HG03095 (cell line): Measurements from ENCODE around the gene RAB44.
"Not testable (repeated sequence)": the region's sequence is repeated elsewhere in the genome, so short reads cannot be mapped to it uniquely, and the experiment has no call there.

Experiments
- ATAC-seq: cut with Tn5 transposase; IDR thresholded peaks from one replicate; pipeline ENCODE4 v1.9.1; 2021; ENCODE audit warnings: moderate library complexity; ENCODE audit not compliant: unreplicated experiment

RAB44 gene

DNA sequence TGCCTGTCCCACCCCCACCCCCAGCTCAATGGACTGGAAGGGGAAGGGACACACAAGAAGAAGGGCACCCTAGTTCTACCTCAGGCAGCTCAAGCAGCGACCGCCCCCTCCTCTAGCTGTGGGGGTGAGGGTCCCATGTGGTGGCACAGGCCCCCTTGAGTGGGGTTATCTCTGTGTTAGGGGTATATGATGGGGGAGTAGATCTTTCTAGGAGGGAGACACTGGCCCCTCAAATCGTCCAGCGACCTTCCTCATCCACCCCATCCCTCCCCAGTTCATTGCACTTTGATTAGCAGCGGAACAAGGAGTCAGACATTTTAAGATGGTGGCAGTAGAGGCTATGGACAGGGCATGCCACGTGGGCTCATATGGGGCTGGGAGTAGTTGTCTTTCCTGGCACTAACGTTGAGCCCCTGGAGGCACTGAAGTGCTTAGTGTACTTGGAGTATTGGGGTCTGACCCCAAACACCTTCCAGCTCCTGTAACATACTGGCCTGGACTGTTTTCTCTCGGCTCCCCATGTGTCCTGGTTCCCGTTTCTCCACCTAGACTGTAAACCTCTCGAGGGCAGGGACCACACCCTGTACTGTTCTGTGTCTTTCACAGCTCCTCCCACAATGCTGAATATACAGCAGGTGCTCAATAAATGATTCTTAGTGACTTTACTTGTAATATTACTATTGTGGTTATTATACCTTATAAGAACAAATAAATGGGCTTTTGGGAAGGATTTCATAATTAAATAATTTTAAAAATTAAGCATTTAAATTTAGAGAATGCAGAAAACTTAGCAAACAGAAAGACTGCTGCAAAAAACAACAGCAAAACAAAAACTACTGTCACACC lies 10.7 kb upstream of the RAB44 start:
- no peak for ATAC-seq

DNA sequence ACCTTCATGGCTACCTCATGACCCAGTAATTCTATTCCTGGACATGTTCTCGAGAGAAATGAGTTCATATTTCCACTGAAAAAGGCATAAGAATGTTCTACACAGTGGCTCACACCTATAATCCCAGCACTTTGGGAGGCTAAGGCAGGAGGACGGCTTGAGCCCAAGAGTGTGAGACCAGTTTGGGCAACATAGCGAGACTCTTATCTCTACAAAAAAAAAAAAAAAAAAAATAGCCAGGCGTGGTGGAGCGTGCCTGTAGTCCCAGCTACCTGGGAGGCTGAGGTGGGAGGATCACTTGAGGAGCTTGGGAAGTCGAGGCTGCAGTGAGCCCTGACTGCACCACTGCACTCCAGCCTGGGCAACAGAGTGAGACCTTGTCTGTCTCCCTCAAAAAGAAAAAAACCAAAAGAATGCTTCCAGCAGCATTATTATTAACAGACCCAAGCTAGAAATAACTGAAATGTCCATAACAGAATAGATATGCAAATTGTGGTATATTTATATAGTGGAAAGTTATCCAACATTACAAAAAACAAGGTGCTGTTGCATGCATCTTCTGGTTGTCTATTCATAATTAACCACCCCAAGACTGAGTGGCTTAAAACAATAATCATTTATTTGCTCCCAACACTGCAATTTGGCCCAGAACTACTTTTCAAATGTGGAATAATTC lies 9.4 kb upstream of the RAB44 start:
- ATAC-seq, result no peak

DNA sequence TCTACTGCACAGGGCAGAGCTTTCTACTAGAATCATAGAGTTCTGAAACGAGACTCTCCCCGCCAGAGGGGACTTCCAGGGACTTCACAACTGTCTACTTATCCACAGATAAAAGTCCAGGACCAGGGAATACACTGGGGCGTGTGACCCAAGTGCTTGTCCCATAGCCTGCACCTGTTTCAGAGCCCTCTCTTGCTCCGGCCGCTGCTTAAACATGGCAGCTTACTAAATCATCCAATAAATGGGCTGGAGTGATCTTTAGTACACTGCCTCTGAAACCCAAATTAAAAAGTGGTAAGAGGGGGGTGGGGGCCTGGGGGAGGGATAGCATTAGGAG lies 8.9 kb upstream of the RAB44 start:
- ATAC-seq, result no peak

DNA sequence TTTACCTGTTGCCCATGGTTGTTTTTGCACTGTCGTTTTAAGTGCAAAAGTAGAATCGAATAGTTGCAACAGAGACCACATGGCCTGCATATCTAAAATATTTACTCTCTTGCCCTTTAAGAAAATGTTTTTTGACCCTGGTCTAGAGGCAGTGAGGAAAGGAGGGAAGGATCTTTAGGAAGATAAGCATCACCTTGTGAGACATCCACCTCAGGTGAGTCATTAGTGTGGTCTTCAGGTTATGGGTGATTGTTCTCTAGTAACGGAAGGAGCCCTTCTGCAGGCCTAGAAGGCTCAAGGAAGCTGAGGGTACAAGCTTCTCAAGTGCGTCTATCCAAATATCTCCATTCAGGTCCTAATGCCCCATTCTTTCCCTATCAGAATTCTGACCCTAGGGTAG lies 6.6 kb upstream of the RAB44 start:
- ATAC-seq, result no peak

DNA sequence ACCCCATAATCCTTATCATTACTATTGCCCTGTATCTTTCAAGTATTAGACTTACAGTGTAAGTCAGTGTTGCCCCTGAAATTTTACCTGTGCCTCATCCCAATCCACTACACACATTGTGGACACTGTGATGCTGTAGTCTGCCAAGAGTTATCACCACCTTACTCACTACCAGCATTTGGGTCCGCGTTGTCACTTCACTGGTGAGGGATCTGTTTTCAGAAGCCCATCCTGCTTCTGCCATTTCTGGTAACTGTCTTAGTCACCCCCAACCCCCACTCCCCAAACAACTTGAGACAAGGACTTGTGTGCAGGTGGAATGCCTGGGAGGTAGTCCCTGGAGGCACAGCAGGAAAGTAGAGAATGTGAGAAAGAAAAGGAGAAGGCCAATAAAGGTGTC lies 6.0 kb upstream of the RAB44 start:
- no peak for ATAC-seq

DNA sequence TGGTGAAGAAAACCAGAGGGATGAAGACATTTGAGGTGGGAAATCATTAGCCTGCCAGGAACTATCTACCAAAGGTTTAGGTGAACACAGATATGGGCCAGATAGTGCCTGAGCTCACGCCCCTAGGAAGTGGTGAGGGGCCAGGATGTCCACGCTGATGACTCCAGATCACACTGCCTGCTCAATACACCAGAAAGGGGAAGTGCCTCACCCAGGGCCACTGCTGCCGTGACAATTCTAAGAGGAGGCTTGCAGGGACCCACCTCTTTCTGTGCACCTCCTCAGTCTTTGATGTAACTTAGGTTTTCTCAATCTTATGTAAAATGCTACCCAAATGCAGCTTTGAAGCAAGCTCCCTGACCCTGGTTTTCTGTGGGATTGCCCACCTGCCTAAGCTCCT lies 5.4 kb upstream of the RAB44 start:
- peak; percentile 52 for ATAC-seq

DNA sequence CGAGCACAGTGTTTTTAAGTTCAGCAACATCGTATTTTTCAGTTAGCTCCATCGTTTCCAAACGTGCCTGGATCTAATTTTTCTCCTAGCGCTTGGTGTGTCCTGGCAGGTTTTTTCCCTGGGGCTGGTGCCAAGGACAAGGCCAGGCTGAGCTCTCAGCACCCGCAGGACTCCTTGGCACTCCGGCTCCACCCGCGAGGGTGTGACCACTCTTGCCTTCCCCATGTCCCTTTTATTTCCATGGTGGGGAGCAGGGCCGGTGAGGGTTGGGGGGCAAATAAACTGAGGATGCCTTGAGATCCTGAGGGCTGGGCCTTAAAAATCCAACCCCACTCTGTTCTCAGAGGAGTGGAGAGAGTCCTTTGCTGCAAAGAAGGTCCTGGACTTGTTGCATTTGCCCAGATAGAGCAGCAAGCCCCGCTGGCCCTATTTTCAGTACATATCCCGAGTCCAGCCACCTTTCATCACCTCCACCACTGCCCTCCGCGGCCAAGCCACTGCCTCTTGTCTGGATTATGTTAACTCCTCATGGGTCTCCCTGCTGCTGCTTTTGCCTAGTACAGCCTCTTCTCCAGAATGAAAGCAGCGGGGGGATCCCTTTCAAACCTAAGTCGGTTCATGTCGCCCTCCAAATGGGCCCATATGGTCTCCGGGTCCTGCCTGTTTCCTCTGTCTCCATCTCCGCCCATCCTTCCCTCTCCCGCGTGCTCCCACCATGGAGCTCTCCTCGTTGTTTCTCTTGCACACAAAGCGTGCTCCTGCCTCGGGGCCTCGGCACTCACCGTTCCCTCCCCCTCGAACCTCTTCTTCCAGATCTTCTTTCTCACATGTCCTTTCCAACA lies 4.5 kb upstream of the RAB44 start:
- ATAC-seq, result no peak

DNA sequence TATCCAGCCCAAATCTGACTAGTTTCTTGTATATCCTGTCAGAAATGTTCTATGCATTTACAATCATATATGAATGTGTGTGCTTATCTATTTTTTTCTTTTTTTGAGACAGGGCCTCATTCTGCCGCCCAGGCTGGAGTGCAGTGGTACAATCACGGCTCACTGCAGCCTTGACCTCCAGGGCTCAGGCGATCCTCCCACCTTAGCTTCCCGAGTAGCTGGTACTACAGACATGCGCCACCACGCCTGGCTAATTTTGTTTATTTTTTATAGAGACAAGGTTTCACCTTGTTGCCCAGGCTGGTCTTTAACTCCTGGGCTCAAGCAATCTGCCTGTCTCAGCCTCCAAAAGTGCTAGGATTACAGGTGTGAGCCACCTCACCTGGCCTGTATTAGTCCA lies 3.0 kb upstream of the RAB44 start:
- no peak for ATAC-seq

DNA sequence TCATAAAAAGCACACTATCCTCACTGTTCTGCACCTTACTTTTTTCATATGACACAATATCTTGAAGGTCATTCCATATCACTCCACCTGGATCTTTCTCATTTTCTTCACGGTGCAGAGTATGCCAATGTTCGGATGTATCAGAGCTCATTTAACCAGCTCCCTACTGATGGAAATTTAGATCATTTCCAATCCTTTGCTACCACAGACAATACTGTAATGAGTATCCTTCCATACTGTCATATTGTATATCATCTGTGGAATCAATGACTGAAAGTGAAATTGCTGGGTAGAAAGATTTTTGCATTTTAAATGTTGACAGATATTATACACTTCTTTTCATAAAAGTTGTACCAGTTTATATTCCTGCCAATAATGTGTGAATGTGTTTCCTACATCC lies 2.2 kb upstream of the RAB44 start:
- ATAC-seq, result no peak

DNA sequence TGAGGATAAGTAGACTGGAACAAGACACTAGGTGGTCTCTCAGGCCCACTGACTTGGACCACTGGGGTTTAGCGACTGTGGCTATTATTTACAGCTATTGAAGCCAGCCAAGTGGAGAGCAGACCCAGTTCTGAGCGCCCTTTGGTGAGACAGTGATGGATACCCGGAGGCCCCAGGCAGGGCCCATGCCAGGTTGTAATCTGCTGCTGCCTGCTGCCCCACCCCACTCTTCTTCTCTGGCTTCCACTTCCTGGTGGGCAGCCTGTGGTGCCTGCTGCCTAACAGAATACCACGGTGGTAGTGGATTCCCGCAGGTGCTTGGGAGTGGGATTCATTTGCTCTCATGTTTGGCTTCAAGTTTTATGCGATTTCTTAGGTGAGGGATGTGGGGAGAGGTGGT lies 570 bp downstream of the RAB44 start:
- ATAC-seq, result no peak

DNA sequence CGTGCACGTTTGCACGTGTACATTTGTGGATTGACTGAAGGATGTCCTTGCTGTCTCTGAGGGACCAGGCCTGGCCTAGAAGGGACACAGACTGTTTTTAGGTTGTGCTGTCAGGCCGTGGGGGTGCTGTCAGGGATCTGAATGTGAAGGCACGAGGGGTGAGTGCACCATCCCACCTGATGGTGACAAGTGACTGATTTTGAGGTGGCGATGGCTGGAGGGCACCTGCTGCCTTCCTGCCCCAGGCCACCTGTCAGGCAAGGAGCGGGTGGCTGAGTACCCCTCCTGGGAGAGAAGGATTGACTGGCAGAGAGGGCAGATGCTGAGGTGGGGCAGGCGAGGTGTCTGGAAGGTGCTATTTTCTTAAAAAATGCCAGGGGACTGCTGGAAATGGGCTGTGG lies 1.2 kb downstream of the RAB44 start:
- no peak for ATAC-seq

DNA sequence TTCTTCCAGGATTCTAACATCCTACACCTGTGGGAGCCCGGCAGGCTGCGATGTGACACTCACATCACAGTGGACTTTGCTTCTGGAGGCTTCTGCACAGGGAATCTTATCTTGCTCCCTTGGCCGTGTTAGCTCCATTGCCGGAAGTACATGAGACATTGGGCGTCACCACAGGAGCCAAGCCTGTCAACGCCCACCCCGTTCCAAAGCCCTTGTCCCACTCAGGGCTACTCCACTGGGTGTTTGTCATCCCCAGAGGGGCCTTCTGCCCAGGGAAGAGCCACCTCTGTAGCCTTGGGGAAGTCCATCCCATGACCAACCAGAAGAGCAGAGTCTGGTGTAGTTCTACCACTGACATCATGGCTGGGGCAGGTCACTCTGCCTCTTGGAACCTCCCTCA lies 1.7 kb downstream of the RAB44 start:
- ATAC-seq, result no peak

DNA sequence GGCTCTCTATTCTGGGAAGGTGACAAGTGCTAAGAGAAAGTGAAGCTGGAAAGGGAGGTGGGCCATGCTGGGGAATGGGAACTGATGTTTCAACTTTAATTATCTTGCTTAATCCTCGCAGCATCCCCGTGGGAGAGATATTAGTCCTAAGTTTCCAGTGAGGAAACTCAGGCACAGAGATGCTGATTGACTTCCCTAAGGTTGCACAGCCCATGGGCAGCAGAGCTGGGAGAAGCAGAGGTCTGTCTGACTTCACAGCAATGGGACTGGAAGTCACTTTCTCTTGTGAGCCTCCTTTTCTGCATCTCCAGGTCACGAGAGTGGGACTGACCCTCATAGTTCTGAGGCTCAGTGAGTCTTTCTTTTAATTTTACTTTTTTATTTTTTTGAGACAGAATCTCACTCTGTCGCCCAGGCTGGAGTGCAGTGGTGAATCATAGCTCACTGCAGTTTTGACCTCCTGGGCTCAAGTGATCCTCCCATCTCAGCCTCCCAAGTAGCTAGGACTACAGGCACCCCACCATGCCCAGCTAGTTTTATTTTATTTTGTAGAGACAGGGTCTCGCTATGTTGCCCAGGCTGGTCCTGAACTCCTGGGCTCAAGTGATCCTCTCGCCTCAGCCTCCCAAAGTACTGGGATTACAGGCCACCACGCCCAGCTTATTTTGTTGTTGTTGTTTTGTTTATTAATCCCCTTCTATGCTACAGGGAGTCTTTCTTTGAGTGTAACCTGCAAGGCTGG lies 2.6 kb downstream of the RAB44 start:
- no peak for ATAC-seq

DNA sequence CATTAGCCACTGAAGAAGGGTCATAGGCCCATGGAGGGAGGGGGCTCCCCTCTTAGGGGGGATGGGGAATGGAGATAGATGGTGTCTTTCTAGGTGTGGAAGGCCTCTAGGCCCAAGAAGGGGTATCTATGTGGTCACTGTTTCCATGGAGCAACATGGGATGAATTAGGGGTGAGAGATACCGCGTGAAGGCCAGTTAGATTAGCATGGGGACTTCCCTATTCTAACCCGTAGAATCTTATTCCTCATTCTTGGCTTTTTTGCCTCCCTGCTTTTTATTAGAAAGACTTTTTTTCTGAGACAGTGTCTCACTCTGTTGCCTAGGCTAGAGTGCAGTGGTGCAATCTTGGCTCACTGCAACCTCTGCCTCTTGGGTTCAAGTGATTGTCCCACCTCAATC lies 3.2 kb downstream of the RAB44 start:
- ATAC-seq, result no peak

DNA sequence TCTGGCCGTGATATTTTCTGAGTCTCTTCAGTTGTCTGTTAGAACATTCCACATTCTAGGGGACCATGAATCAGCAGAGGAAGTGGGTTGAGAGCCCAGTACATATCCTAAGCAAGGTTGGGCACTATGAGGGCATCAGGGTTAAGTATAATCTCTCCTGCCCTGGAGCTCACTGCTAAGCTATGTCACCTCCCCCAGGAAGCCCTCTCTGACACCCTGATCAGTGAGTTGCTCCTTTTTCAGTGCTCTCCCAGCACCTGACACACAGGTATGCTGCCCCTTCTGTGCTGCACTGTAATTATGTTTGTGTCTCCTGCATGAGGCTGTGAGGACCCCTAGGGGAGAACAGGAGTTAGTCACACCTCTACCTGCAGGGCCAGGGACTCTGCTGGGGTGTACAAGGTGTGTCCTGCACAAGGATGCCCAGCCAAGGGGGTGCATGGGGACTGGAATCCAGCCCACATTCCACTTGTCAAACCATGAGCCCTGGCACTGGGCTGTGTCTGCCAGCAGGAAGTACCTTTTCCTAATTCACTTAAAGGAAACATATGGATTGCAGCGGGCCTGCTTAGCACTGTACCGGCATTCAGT lies 3.9 kb downstream of the RAB44 start:
- ATAC-seq, result no peak

DNA sequence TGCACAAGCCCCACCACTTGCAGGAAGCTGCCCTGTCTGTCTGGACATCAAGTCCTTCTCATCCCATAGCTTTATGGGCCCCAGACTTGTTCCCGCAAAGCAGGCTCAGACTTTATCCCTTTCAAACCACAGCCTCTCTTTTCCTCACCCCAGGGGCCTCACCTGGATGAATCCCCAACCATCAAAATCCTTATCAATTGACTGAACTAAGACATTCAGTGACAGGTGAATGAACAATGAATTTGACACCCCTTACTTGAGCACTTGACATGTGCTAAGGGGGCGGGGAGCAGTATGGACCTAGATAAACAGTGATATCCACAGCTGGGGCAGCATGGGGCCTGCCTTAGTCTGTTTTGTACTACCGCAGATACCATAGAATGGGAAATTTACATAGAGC lies 5.0 kb downstream of the RAB44 start:
- no peak for ATAC-seq

DNA sequence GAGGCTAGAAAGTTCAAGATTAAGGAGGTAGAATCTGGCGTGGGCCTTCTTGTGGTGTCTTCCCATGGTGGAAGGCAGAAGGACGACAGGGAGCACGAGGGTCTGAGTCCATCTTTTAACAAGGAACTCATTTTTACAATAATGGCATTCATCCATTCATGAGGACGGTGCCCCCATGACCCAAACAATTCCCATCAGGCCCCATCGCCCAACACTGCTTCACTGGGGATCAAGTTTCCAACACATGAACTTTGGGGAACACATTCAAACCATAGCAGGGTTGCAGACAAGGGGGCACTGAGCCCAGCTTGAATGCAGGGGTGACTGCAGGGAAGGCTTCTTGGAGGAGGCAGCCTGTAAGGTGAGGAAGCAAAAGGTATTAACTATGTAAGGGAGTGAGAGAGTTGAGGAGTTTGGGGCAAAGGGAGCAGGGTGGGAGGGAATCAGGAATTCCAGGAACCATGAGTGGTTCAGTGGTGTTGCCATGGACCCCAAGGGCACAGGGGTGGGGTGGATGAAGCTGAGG lies 5.5 kb downstream of the RAB44 start:
- no peak for ATAC-seq

DNA sequence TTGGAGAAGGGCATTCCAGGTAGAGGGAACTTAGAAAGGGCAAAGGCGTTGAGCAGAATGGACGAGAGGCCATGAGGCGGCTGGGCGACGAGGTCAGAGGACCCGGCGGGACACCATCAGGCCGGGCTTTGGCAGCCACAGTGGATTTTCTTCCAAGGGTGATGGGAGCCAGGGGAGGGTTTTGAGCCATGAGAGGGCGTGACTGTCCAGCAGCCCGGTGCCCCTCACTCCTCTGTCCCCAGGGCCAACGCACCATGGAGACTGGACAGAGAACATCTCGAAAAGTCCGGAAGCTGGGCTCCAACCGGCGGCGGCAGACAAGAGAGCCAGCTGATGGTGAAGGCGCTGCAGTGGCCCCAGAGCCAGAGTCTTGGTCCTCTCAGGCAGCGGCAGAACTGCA lies 6.4 kb downstream of the RAB44 start:
- ATAC-seq, result no peak

DNA sequence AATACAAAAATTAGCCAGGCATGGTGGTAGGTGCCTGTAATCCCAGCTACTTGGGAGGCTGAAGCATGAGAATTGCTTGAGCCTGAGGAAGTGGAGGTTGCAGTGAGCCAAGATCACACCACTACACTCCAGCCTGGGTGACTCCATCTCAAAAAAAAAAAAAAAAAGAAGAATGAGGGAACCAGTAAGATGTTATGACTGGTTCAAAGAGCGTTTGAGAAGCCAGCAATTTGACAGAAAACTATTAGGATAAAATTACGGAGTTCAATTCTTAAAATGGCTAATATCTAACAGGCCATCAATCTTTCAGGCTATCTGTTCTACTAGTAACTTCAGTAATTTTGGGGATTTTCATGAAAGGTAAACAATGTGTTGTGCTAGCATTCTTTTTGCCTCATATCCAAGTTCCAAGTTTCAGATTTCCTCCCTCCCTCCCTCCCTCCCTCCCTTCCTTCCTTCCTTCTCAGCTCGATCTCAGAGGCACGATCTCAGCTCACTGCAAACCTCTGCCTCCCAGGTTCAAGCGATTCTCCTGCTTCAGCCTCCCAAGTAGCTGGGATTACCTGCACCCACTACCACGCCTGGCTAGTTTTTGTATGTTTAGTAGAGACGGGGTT lies 7.4 kb downstream of the RAB44 start:
- ATAC-seq, result not testable (repeated sequence)

DNA sequence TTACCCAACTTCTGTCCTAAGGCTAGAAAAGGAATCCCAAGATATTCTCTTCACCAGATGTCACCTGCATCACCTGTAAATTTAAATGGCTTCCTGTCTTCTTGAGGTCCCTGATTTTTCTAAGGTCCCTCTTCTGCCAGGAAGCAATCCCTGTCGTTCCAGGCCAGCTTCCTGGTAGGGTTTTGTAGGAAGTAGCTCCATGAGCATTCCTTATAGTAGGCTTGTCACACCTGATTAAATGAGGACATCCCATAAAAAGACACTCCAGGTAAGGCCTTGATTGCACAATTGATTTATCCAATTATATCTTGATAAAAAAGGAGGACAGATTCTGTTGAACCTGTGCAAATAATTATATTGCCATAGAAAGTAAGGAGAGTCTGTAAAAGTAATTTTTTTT lies 8.7 kb downstream of the RAB44 start:
- ATAC-seq, result no peak
